Mesendoderm (in vitro differentiated cells): ENCODE data around the gene KNOP1.
"Not testable (repeated sequence)": the region's sequence is repeated elsewhere in the genome, so short reads cannot be mapped to it uniquely, and the experiment has no call there.

Experiments used
- DNase-seq: peaks from one replicate; pipeline ENCODE4 v3.0.0; 2013
- H2AK5ac ChIP-seq: 2 replicates; pipeline ENCODE4 v1.6.1; 2013; ENCODE audit warnings: low read length, inconsistent platforms
- H2BK120ac ChIP-seq: 2 replicates; pipeline ENCODE4 v1.6.1; 2013; ENCODE audit warnings: low read depth, mild to moderate bottlenecking, low read length, moderate library complexity, mixed read lengths
- H2BK15ac ChIP-seq: replicated peaks from 2 replicates; pipeline ENCODE4 v1.6.1; 2013; ENCODE audit warnings: low read depth, mild to moderate bottlenecking, moderate library complexity
- H2BK5ac ChIP-seq: 2 replicates; pipeline ENCODE4 v1.6.1; 2013; ENCODE audit warnings: low read length, inconsistent platforms
- H3K18ac ChIP-seq: 2 replicates; pipeline ENCODE4 v1.6.1; 2013; ENCODE audit warnings: mild to moderate bottlenecking, low read length, mixed read lengths
- H3K23ac ChIP-seq: one replicate; pipeline ENCODE4 v1.6.1; 2013; ENCODE audit warnings: low read length
- H3K27ac ChIP-seq: 2 replicates; pipeline ENCODE4 v1.5.1; 2013; ENCODE audit warnings: low read depth, mild to moderate bottlenecking, inconsistent platforms, low read length, moderate library complexity
- H3K27me3 ChIP-seq: 2 replicates; pipeline ENCODE4 v1.6.1; 2013; ENCODE audit warnings: low read length, control low read depth, mild to moderate bottlenecking, inconsistent platforms; ENCODE audit not compliant: insufficient read depth, poor library complexity
- H3K36me3 ChIP-seq: 2 replicates; pipeline ENCODE4 v1.6.1; 2013; ENCODE audit warnings: low read length, inconsistent platforms; ENCODE audit not compliant: control insufficient read depth, insufficient read depth
- H3K4ac ChIP-seq: one replicate; pipeline ENCODE4 v1.6.1; 2013; ENCODE audit warnings: low read depth, mild to moderate bottlenecking, low read length, moderate library complexity
- H3K4me1 ChIP-seq: 2 replicates; pipeline ENCODE4 v1.6.1; 2013; ENCODE audit warnings: low read depth, low read length, inconsistent platforms; ENCODE audit not compliant: control insufficient read depth
- H3K4me2 ChIP-seq: 2 replicates; pipeline ENCODE4 v1.6.1; 2013; ENCODE audit warnings: low read length
- H3K4me3 ChIP-seq: 2 replicates; pipeline ENCODE4 v1.5.1; 2013; ENCODE audit warnings: mild to moderate bottlenecking, low read length
- H3K56ac ChIP-seq: one replicate; pipeline ENCODE4 v1.6.1; 2013; ENCODE audit warnings: low read length
- H3K79me1 ChIP-seq: 2 replicates; pipeline ENCODE4 v1.6.1; 2013; ENCODE audit warnings: low read length, inconsistent platforms
- H3K79me2 ChIP-seq: 2 replicates; pipeline ENCODE4 v1.6.1; 2013; ENCODE audit warnings: mild to moderate bottlenecking, low read length; ENCODE audit not compliant: control insufficient read depth, insufficient read depth
- H3K9ac ChIP-seq: 2 replicates; pipeline ENCODE4 v1.6.1; 2013; ENCODE audit warnings: low read length, inconsistent platforms
- H4K5ac ChIP-seq: one replicate; pipeline ENCODE4 v1.6.1; 2013; ENCODE audit warnings: low read length
- H4K8ac ChIP-seq: one replicate; pipeline ENCODE4 v1.6.1; 2013; ENCODE audit warnings: low read depth, mild to moderate bottlenecking, control low read depth, low read length, moderate library complexity
- WGBS: extraction: QIAGEN DNeasy Blood & Tissue Kit; methylation state at CpG from one replicate; pipeline ENCODE4 v1.1.7; 2013; ENCODE audit warnings: low lambda C conversion rate, missing lambda C conversion rate; ENCODE audit not compliant: insufficient coverage; ENCODE audit errors: extremely low coverage; 5-methylcytosine and 5-hydroxymethylcytosine counted together

The KNOP1 gene

GRCh38 chr16:19674485-19674884, 43.5 kb downstream of the KNOP1 start:
- no peak overlapping the region for H3K23ac ChIP-seq
- H2BK15ac ChIP-seq = no peak overlapping the region
- H2AK5ac ChIP-seq = no peak overlapping the region
- H3K36me3 ChIP-seq = no peaks in the 10 kb centered on the region
- H4K8ac ChIP-seq = no peak overlapping the region
- no CpG with 5 or more reads among the region's 5 CpGs for WGBS
- H2BK5ac ChIP-seq = no peak overlapping the region
- H3K4ac ChIP-seq = no peak overlapping the region
- H3K4me3 ChIP-seq = no peak overlapping the region
- H3K27me3 ChIP-seq = no peaks in the 10 kb centered on the region
- DNase-seq = no peak
- H3K56ac ChIP-seq = no peak overlapping the region
- no peaks in the 10 kb centered on the region for H3K79me1 ChIP-seq
- H3K79me2 ChIP-seq = no peaks in the 10 kb centered on the region
- no peak overlapping the region for H3K27ac ChIP-seq
- no peak overlapping the region for H3K18ac ChIP-seq
- H3K4me2 ChIP-seq = no peak overlapping the region
- no peak overlapping the region for H2BK120ac ChIP-seq
- H3K4me1 ChIP-seq = no peaks in the 10 kb centered on the region
- no peak overlapping the region for H3K9ac ChIP-seq
- no peak overlapping the region for H4K5ac ChIP-seq

DNA sequence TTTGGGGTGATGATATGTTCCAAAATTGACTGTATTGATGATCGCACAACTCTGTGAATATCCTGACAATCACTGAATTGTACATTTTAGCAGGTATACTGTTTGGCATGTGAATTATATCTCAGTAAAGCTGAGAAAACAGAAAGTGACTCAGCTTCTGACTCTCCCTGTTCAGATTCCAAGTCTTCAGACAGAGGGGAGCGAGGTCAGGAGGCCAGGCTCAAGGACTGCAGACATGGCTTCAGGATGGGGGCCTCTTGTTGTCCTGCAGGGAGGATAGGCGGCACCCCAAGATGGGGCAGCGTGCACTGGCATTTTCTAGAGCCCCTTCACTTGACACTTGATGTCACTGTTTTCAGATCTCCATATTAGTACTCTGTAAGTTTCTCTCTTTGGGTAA, 45.6 kb downstream of the KNOP1 start:
- H2BK15ac ChIP-seq = no peak overlapping the region
- no peaks in the 10 kb centered on the region for H3K36me3 ChIP-seq
- H2BK5ac ChIP-seq = no peak overlapping the region
- H3K4ac ChIP-seq = no peak overlapping the region
- H3K79me2 ChIP-seq = no peaks in the 10 kb centered on the region
- no peak overlapping the region for H2AK5ac ChIP-seq
- no peaks in the 10 kb centered on the region for H3K27me3 ChIP-seq
- no peaks in the 10 kb centered on the region for H3K79me1 ChIP-seq
- WGBS = no CpG with 5 or more reads among the region's 4 CpGs
- no peak overlapping the region for H4K5ac ChIP-seq
- no peak overlapping the region for H3K27ac ChIP-seq
- DNase-seq = no peak
- H3K4me2 ChIP-seq = no peak overlapping the region
- no peak overlapping the region for H3K18ac ChIP-seq
- no peak overlapping the region for H4K8ac ChIP-seq
- no peak overlapping the region for H3K56ac ChIP-seq
- H2BK120ac ChIP-seq = no peak overlapping the region
- no peak overlapping the region for H3K9ac ChIP-seq
- no peak overlapping the region for H3K4me3 ChIP-seq
- H3K4me1 ChIP-seq = no peaks in the 10 kb centered on the region
- H3K23ac ChIP-seq = no peak overlapping the region

GRCh38 chr16:19666477-19666876, 51.5 kb downstream of the KNOP1 start:
- no peak overlapping the region for H2BK5ac ChIP-seq
- no peak overlapping the region for H3K4me2 ChIP-seq
- no peak overlapping the region for H3K9ac ChIP-seq
- no peak overlapping the region for H3K27ac ChIP-seq
- no peak overlapping the region for H3K23ac ChIP-seq
- H3K4me3 ChIP-seq = no peak overlapping the region
- H3K56ac ChIP-seq = no peak overlapping the region
- no peak for DNase-seq
- no peak overlapping the region for H4K8ac ChIP-seq
- no peak overlapping the region for H4K5ac ChIP-seq
- H3K4ac ChIP-seq = no peak overlapping the region
- H3K4me1 ChIP-seq = no peaks in the 10 kb centered on the region
- H3K79me2 ChIP-seq = no peaks in the 10 kb centered on the region
- no peak overlapping the region for H3K18ac ChIP-seq
- no CpG with 5 or more reads among the region's 3 CpGs for WGBS
- H2BK15ac ChIP-seq = no peak overlapping the region
- no peaks in the 10 kb centered on the region for H3K36me3 ChIP-seq
- H2AK5ac ChIP-seq = no peak overlapping the region
- H3K27me3 ChIP-seq = no peaks in the 10 kb centered on the region
- no peak overlapping the region for H2BK120ac ChIP-seq
- no peaks in the 10 kb centered on the region for H3K79me1 ChIP-seq

DNA sequence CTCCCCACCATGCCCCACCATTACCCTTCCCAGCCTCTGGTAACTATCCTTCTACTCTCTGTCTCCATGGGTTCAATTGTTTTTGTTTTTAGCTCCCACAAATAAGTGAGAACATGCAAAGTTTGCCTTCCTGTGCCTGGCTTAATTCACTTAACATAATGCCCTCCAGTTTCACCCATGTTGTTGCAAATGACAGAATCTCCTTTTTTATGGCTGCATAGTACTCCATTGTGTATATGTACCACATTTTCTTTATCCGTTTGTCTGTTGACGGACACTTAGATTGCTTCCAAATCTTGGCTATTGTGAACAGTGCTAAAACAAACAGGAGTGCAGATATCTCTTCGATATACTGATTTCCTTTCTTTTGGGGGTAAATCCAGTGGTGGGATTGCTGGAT, 52.7 kb downstream of the KNOP1 start:
- H3K27ac ChIP-seq, H2AK5ac ChIP-seq, H3K36me3 ChIP-seq, H3K18ac ChIP-seq, H2BK15ac ChIP-seq, H2BK5ac ChIP-seq, H4K8ac ChIP-seq, H3K79me1 ChIP-seq, H3K9ac ChIP-seq, H3K4me3 ChIP-seq, DNase-seq, H3K4me1 ChIP-seq, H4K5ac ChIP-seq, H3K23ac ChIP-seq, H3K79me2 ChIP-seq, H3K56ac ChIP-seq, H3K27me3 ChIP-seq, H3K4me2 ChIP-seq, H3K4ac ChIP-seq, H2BK120ac ChIP-seq: not testable (repeated sequence)
- no CpG with 5 or more reads among the region's 3 CpGs for WGBS

GRCh38 chr16:19664166-19664565, 53.9 kb downstream of the KNOP1 start:
- no peak overlapping the region for H3K4me2 ChIP-seq
- H2BK5ac ChIP-seq = no peak overlapping the region
- no peak overlapping the region for H3K18ac ChIP-seq
- H3K27ac ChIP-seq = no peak overlapping the region
- no peak overlapping the region for H2BK15ac ChIP-seq
- no peaks in the 10 kb centered on the region for H3K79me2 ChIP-seq
- H4K5ac ChIP-seq = no peak overlapping the region
- no peak overlapping the region for H3K4ac ChIP-seq
- no peak for DNase-seq
- WGBS = no CpG with 5 or more reads among the region's 6 CpGs
- H2AK5ac ChIP-seq = no peak overlapping the region
- no peak overlapping the region for H3K23ac ChIP-seq
- no peaks in the 10 kb centered on the region for H3K27me3 ChIP-seq
- H3K56ac ChIP-seq = no peak overlapping the region
- H4K8ac ChIP-seq = no peak overlapping the region
- no peak overlapping the region for H3K4me3 ChIP-seq
- no peak overlapping the region for H3K9ac ChIP-seq
- H3K36me3 ChIP-seq = no peaks in the 10 kb centered on the region
- no peaks in the 10 kb centered on the region for H3K79me1 ChIP-seq
- no peak overlapping the region for H2BK120ac ChIP-seq
- no peaks in the 10 kb centered on the region for H3K4me1 ChIP-seq

DNA sequence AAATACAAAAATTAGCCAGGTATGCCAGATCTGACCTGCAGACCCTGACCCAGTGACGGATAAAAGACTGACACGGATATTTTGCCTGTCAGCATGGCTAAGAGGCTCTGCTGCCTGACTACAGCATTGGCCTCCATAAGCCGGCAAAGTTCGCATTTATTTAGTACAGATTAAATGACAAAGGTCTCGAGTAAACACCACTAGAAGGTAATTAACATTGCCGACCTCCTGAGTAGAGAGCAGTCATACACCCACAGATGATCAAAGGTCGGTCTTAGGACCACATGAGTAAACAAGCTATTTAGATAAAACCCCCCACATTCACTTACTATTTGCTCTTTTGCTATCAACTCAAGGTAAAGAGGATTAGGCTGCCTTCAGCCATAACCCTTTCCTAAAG, 55.7 kb downstream of the KNOP1 start:
- no CpG with 5 or more reads among the region's 7 CpGs for WGBS
- no peak overlapping the region for H3K9ac ChIP-seq
- no peak for DNase-seq

More for the DNA sequence above, 55.7 kb downstream of the KNOP1 start:
- no peaks in the 10 kb centered on the region for H3K4me1 ChIP-seq
- no peak overlapping the region for H2AK5ac ChIP-seq
- no peaks in the 10 kb centered on the region for H3K36me3 ChIP-seq
- H4K5ac ChIP-seq = no peak overlapping the region
- H2BK120ac ChIP-seq = no peak overlapping the region
- no peaks in the 10 kb centered on the region for H3K27me3 ChIP-seq
- H3K27ac ChIP-seq = no peak overlapping the region
- H3K56ac ChIP-seq = no peak overlapping the region
- no peak overlapping the region for H3K4me3 ChIP-seq
- no peak overlapping the region for H2BK5ac ChIP-seq
- H3K4ac ChIP-seq = no peak overlapping the region
- no peak overlapping the region for H2BK15ac ChIP-seq
- no peak overlapping the region for H3K18ac ChIP-seq
- H3K23ac ChIP-seq = no peak overlapping the region
- no peak overlapping the region for H4K8ac ChIP-seq
- H3K79me1 ChIP-seq = no peaks in the 10 kb centered on the region
- no peak overlapping the region for H3K4me2 ChIP-seq
- H3K79me2 ChIP-seq = no peaks in the 10 kb centered on the region
